Measurements from ENCODE around the gene STX11.

STX11 gene

DNA sequence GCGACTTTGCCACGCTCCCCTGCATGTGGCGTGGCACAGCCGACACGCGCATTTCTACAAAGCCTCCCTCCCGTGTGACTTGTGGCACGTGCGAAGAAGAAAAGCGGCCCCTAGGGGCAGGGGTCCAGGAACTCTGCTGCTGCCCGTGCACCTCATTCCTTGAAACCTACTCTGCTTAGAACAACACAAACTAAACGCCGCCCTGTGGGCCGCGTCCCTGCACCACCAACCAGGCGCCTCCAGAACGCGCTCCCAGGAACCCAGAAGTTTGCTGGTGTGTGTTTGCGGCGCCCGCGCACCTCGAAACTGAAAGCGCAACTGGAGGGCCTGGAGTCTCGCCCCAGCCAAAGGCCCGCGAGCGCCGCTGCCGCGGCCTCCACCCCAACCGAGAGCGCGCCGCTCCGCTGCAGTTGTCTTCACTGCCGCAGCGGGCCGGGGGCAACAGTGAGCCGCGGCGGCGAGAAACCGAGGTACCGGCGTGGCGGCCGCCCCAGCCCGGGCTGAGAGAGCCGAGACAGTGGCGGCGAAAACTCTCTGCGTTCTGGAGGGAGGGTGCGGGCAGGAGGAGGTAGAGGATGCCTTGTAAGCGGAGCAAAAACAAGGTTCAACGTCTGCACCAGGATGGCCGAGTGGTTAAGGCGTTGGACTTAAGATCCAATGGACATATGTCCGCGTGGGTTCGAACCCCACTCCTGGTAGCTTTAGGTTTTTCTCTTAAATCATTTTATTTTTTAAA lies 65.8 kb downstream of the STX11 start:
- peak; percentile 85 for DNase-seq

DNA sequence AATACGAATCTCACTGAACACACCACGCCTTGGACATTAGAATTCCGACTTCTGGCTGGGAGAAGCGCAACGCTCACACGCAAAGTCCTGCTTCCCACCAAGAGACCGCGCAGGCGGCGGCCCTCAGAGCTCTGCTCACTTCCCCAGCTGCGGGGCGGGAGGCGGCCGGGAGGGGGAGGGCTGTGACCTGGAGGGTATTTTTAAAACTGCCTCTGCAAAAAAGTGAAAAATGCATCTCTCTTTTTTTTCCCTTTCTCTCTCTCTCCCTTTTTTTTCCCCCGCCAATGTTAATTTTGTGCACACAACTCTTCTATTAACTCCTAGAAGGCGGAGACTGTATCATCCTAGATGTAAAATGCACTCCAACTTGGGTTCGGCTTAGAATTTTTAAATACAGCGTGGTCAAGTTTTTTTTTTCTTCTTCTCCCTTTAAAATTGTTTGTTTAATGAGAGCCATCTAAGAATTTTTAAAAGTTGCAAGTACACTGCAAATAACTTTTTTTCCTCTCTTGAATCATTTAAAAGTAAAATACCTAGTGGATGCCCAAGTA lies 66.4 kb downstream of the STX11 start:
- DNase-seq, result no peak

DNA sequence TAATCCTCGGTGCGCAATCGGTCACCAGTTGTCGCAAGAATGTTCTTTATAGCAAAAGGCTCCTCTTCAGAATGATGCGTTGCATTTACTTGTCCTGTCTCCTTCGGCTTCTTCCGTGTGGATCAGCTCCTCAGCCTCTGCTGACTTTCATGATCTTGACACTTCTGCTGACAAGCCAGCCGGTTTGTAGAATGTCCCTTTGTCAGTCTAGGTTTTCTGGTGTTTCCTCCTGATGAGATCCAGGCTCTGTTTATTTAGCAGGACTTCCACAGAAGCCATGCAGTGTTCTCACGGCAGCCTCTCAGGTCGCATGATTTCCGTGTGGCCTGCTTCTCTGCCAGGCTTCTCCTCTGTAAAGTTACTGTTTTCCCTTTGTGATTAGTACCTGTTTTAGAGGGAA lies 66.9 kb downstream of the STX11 start:
- no peak for DNase-seq

DNA sequence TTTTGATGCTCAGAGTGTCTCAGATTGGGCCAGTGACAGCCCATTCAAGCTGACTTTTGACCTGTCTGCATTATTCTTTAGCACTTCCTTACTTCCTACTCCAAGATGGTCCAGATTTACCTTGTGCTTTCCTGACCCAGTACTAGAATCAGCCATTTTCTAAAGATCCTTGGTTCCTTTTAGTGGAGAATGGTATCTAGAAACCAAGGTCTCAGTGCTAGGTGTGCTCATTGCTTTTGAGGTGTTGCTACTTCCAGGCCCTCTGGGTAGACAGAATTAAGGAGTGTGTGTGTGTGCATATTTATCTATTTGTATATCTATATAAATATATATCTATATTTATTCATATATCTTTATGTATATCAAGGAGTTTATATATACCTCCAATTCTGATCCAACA lies 67.5 kb downstream of the STX11 start:
- DNase-seq, result no peak

DNA sequence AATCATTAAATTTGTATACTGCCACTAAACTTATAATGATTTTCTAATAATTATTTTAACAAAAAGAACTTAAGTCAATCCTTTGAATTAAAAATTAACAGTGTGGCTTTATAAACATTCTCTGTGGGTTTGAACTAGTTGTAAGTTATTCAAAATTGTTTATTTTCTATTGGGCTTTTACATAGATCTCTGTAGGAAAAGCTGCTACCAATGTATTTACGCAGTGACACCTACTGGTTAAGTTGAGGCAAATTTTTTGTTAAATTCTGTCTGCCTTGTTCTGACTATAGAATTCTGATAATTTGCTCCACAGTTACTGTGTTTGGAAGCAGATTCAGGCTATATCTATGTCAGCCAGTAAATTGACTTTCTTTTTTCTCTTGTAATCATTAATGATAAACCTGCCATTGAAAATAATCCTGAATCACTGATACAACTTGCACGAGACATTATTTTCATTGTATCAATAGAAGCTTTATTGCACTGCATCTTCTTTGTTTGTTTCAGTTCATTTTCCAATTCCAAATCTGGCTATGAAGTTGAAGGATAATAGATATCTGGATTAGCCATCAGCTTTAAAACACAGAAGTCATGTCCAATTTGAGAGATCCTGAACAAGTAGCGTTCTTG lies 68.9 kb downstream of the STX11 start:
- no peak for DNase-seq

DNA sequence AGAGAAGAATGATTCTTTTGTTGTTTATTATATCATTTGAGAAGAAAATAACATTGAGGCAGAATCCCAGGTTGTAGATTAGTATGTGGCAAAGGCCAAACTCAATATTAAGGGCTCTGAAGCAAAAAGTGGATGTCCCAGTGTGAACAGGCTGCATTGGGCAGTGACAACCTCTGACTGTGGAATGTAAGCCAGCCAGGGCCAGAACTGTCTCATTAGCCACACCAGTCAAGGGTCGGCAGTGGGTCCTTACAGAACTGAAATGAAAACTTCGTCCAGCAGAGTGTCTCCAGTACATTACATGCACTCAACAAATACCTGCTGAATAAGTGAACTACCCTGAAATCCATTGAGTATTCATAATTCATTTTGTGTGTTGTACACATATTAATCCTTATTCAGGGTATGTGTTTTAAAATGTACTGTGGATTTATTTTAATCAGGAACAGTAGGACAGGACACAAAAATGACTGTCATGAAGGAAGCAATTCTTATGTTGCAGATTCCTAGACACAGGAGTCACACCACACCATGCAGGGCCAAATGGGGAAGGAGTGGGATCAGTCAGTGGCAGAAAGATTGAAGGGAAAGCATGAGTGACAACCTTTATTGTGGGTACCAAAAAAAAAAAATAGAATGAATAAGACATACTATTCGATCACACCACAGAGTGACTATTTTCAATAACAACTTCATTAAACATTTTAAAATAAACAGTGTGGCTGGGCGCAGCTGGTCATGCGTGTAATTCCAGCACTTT lies 69.9 kb downstream of the STX11 start:
- DNase-seq, result no peak

DNA sequence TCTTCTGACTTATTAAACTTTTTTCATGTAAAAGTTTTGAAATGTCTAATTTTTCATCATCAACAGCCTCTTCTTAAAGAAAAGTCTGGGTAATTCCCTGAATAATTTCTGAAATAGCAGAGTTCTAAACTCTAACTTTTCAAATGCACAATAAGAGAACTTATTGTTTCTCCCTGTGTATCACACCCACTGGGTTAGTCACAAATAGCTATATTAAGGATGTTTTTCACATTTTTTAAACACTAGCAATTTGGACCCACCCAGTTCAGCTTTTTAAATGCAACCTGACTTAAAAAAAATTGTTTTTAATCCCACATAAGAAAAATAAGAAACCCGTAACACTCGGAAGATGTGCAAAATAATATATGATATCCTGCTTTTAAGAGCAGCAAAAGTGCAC lies 73.4 kb downstream of the STX11 start:
- DNase-seq, result no peak

DNA sequence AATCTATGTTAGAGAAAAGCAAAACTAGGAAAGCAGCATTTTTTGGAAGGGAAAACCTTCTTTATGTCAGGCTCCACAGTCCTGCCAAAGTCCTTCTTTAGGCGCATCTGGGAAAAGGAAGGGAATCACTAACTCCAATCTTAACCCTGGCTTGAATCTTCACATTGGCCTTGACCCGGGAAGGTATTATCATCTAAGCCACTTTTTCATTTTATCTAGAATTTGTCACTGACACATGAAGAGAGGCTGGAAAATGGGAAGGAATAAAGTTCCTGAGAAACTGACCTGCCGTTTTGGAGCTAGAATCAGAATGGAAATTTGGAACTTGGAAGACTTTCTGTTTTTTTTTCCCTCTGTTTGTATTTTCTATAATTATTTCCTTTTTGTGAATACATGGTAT lies 81.4 kb downstream of the STX11 start:
- DNase-seq, result no peak

DNA sequence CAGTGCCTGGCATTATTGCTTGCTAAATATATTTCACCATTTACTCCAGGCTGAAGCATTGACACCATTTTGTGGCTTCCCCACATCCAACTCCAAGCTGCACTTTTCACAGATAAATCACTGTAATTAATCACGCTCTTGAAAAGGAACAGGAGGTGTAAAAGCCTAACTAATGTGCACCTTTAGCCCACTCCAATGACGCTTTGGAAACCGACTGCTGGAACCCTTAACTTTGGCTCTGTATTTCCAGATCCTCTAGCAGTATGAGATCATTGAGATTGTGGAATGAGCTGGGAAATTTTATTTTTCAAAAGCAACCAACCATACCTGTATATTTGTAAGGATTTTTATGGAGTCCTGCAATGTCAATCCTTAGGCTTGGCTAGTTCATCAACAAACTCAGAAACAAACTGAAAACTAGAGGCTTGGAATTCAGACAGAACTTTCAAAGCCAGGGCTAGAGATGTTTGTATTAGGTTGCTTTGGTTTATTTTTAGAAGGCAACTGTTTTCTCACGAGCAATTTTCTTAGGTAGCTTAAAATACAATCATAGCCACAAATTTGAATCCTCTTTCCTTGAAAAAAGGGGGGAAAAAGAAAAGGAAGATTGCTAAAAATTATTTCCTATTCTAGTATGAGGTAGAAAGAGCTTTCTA lies 82.0 kb downstream of the STX11 start:
- no peak for DNase-seq

DNA sequence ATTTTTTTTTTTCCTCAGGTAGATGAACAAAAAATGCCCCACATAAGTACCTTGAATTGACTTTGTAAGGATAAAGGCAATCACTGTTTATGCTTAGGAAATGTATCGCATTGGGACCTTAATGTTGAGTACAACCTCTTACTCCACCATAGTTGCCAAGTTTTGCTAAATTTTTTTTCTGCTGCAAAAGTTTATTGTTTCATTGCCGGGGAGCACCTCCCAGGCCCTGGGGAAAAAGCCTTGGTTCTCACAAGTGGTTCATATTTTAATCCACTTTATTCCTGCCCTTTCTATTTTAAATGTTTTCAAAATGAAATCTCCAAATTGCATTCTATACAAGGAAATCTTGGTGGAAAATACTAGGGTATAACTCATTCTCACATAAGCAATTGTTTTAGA lies 82.5 kb downstream of the STX11 start:
- no peak for DNase-seq

DNA sequence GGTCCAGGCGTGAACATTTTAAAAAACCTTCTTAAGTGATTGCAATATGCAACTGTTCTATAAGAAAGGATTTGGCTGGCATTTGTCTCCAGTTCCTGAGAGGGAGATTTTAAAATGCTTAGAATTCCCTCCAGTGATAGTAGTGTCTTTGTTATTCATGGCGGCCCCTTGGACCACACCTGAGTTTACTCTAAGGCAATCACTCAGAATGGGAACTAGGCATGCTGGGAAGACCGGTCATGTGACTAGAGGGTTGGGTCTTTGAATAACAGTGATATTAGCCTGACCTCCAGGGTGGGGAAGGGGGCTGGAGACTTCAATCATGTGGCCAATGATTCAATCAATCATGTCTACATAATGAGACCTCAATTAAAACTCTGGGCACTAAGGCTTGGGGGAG lies 84.1 kb downstream of the STX11 start:
- DNase-seq, result no peak

DNA sequence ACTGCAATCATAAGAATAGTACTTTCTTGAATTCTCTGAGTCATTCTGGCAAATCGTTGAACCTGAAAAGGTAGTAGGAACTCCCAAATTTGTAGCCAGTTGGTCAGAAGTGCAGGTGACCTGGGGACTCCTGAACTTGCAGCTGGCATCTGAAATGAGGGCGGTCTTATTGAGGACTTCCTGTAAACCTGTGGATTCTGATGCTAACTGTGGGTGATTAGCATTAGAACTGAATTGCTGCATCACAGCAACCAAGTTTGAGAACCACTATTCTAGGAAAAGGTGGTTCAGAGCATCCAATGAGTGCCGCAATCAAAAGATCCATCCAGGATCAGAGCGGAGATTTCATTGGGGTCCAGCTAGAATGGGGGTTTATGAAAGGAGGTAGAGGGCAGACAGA lies 84.6 kb downstream of the STX11 start:
- DNase-seq, result no peak

Measured in activated CD4-positive, alpha-beta T cell treated with anti-CD3 and anti-CD28 coated beads for 1 hour (primary cell).